HG02610 (cell line): ENCODE data around the gene APOC3.

ENCODE experiments used
- ATAC-seq: cut with Tn5 transposase; IDR thresholded peaks from one replicate; pipeline ENCODE4 v1.9.1; 2021; ENCODE audit warnings: mild to moderate bottlenecking, moderate library complexity; ENCODE audit not compliant: unreplicated experiment

Gene APOC3

DNA sequence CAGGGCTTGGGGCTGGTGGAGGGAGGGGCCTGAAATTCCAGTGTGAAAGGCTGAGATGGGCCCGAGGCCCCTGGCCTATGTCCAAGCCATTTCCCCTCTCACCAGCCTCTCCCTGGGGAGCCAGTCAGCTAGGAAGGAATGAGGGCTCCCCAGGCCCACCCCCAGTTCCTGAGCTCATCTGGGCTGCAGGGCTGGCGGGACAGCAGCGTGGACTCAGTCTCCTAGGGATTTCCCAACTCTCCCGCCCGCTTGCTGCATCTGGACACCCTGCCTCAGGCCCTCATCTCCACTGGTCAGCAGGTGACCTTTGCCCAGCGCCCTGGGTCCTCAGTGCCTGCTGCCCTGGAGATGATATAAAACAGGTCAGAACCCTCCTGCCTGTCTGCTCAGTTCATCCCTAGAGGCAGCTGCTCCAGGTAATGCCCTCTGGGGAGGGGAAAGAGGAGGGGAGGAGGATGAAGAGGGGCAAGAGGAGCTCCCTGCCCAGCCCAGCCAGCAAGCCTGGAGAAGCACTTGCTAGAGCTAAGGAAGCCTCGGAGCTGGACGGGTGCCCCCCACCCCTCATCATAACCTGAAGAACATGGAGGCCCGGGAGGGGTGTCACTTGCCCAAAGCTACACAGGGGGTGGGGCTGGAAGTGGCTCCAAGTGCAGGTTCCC, at the start of gene APOC3:
Gene APOC3, plus strand, starts transcription at position 383 of the 659 bp plus-strand sequence. CDS start 676 bp downstream, outside the sequence.
- no peak for ATAC-seq

DNA sequence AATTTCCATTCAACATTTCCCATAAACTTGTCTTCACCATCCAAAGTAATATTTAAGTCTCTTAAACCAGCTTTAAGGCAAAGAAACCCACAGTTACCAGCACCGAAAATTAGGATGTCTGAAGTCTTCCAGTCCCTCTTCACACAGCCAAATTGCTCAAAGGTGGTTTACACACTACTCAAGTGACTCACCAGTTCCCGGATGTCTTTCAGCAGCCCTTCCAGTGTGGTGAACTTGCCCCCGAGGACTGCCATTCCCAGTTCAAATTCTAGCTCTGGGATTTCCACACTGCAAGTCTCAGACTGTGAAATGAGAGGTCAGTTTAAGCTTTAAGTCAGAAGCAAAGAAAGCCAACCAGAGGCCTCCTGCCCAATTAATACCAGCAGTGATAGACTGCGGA, 47.0 kb upstream of the APOC3 start:
- no peak for ATAC-seq

DNA sequence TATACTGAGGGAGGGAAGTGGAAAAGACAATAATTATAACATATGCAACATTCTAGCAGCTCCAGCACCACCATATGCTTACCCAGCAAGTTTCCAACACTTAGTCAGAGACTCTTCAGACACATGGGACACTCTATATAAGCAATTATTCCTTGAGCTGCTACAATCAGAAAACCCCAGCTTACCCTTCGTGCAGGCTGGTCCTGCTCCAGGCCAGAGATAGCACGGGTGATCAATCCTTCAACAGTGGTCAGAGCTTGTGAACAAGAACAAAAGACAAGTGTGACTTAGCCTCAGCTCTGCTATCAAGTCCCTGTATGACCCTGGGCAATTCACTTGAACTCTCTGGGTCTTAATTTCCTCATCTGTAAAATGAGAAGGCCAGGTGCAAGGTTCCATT, 43.4 kb upstream of the APOC3 start:
- no peak for ATAC-seq

DNA sequence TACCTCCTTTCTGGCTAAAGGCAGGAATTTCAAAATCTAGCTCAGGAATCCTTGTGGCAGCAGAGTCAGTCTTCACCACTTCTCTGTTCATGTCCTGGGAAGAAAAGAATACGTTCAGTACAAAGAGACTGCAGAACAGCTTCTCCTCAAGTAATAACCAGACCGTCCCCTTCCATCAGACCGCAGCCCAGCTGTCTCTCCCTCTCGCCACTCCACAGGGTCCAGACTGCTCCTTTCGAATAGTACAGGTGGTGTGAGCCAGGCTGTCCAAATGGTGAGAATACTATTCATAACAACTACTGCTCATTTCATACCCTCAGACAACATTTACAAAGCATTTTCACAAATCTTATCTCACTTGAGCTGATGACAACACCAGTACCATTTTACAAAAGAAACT, 42.7 kb upstream of the APOC3 start:
- ATAC-seq = no peak

DNA sequence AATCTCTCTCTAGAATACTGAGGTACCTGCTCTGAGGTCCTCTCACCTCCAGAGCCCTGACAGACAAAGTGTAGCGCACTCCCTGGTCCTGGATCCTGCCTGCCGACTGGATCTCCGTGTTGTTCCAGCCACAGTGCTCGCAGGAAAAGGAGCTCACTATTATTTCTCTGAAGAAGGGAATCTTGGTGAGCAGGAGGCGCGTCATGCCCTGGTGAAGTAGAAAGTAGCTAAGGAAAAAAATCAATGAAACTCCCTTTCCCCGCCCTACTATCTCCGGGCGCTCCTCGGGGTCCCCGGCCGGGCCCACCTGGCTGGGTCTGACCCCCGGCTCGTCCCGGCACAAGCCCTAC, 42.3 kb upstream of the APOC3 start:
- ATAC-seq = no peak

DNA sequence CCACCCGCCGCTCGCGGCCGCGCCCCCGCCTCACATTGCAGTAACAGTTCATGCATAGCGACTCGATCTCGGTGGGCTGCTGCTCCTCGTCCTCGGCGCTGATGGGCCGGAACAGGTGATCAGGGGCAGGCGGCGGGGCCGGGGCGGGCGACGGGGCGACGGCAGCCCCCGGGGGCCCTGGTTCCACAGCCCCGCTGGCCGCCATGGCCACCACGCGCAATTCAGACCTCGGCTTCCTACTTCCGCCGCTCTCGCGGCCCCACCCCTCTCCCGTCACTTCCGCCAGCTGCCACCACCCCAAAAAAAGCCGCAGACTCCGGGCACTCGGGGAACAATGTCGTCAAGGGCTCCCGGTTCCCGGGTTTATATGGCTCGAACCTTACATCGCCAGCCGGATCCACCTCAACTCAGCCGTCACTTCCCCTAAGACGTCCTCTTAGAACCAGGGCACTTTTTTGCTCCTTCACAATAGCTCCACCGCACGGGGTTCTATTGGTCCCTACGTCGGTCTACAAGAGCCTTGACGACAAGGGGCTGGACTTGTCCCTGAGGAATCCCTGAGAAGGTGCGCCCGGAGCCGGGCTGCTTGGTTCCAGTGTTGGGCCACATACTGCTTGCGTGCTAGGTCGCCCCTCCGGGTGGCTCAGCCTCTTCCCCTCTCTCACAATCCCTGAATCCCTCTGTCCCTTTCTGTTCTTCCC, 41.8 kb upstream of the APOC3 start, which contains the start of gene ZPR1:
Gene ZPR1, minus strand, starts transcription at position 238 of the 701 bp plus-strand sequence. Its CDS starts 33 bp downstream, at position 205.
- ATAC-seq = peak; percentile 72

DNA sequence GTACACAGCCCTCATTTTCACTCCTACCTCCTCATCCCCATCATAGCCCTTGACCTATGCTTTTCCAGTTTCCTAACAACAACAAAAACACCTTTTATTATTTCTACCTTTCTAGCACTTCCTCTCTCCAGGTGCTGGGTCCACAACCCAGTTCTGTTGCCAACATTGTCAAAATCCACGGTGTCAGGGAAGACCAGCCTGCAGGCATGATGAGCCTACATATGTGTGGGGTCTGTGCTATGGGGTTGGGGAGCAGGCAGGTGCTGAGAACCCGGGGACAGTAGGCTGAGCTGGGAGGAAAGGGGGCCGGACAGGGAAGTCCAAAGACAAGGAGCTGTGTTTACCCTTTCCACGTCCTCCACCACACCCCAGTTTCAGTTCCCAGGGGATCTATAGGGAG, 41.2 kb upstream of the APOC3 start:
- no peak for ATAC-seq

DNA sequence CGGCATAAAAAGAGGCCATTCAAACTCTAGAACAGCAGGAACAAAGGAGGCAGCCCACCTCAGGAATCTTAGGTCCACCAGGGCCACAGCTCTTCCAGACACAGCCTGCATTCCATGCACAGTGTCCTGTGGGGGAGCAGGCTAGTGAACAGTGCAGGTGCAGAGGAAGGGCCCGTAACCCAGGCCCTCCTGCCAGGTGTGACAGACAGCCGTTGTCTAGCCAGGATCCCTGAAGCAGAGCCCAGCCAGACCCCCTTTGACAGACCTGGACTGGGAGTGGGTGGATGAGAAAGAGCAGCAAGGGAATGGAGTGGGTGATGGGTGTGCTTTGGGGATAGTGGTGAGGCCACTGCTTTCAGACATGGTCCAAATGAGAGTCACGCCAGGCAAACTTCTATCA, 40.7 kb upstream of the APOC3 start:
- ATAC-seq = no peak

DNA sequence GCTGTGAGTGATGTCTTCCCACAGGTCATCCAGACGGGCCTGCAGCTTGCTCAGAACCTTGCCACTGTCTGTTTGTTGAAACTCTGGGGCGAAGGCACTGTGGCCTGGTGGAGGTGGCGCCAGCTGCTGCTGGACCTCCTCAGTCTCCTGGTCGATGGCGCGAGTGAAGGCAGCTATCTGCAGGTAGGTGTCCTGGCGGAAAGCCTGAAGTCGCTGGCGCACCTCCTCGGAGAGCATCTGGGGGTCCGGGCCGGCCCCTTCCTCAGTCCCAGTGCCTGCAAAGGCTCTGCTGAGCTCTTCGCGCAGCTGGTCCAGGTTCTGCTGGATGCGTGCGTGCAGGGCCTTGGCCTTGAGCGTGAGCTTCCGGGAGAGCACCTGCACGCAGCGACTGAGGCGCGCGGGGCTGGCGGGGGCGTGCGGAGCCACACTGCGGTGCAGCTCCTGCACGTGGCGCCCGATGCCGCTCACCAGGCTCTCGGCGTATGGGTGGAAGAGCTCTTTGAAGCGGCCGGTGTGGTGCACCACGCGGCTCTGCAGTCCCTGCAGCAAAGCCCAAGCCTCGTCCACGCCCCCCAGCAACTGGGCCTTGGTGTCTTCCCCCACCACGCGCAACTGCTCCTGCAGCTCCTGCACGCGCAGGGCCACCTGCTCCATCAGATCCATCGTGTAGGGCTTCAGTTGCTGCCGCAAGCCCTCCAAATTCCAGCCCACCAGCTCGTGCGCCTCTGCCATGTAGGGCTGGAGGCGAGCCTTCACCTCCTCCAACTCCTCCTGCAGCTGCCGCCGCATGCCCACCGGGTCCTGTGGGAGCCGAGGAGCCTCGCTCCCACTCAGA, 39.3 kb upstream of the APOC3 start:
- no peak for ATAC-seq

DNA sequence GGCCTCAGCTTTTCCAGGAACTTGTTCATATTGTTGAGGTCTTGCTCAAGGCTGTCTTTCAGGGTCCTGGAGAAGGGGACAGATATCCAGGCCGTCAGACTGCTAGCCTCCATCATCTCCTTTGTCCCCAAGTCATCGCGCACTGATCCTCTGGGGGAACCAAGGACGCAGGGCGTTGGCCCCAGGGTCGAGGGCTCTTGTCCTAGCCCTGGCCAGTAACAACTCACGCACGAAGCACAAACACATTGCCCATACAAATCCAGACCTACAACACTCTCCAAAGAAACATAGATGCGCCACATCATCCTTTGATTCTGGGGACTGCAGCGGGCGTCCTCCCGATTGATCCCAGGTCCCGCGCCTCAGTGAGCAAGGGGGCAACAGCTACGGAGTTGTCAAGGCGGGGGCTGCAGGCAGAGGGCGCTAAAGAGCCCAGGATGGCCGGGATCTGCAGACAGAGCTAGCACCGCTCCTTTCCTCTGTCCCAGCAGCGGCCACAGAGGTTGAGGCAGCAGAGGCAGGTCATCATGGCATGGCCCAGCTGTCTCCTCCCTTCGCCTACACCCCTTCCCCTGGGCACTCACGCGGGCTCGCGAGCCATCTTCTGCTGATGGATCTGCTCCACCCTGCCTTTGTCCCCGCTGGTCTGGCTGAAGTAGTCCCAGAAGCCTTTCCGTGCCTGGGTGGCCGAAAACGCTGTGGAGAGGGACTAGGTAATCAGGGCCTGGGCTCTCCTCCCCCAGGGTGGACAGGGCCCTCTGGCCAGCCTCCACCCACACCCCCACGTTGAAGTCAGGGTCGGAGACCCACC, 38.5 kb upstream of the APOC3 start:
- no peak for ATAC-seq

DNA sequence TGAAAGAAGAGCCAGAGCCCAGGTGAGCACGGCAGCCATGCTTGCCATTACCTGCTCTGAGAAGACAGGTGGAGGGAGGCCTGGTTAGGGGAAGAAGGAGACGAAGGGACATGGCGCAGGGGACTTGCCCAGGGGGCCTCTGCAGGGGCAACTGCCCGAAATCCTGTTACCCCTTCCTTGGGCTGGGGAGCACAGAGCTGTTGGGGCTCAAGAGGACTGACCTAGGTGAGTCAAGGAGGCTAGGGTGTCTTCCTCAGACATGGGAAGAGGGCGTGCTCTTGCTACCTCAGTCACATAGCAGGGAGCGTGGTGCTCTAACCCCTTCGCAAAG, 37.9 kb upstream of the APOC3 start, which contains the start of gene APOA5:
Gene APOA5, minus strand, starts transcription at position 67 of the 331 bp plus-strand sequence. Its CDS starts 19 bp downstream, at position 48.
- ATAC-seq = no peak

DNA sequence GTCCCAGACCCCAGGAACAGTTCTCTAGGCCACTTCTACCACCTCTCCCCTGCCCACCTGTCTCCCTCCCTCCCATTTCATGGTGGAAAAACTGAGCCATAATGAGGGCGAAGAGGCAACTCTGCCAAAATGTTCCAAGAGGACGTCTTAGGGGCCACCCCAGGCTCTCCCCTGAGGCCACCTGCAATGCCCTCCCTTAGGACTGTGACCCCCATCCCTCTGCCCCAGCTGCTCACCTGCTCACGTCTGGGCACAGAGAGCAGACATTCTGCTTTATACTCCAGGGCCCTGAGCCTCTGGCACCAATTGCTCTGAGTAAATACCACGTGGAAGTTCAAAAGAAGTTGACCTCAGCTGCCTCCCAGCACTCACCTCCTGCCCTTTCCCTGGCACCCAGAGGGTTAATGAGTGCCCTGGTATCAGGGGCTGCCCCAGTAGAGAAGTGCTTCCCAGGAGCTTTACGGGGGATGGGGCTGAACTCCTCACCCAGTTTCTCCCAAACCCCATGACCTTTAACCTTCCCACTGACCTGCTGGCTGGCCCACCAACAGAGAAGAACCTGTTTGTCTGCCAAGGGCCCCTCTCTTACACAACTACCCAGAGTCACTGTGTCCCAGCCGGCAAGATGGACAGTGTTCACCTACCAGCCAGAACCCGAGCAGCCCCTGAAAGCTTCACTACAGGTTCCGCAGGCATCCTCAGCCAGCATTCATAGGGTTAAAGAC, 37.4 kb upstream of the APOC3 start:
- no peak for ATAC-seq

DNA sequence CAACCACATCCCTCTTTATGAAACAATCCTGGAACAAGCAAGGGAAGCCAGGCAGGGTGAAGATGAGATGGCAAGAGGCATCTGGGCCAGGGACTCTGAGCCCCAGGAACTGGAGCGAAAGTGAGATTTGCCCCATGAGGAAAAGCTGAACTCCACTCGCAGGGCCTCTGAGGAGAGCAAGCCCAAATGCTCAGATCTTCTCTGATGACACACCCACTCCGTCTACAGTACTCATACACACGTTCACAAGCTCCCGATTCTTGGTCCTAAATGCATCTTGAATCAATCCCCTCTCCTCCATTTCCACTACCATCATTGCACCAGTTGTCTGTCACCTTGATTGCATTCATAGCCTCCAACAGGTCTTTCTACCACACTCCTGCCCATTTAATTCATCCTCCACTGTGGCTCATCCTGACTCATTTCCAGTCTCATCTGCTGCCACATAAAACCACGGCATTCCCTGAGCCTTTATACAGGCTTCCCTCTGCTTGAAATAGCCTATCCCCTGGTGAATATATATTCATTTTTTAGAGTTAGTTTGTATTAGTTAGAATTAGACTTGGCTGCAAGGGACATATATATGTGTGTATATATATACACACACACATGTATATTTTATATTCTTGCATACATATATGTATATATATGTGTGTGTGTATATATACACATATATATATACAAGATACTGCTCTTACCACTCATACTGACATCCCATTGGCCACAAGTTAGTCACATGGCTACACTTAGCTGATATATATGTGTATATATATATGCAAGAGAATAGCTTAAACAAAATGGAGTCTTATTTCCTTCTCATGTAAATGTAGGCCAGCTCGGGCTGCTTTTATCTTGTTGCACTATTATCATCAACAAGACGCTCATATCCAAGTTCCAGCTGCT, 36.6 kb upstream of the APOC3 start:
- ATAC-seq = no peak

DNA sequence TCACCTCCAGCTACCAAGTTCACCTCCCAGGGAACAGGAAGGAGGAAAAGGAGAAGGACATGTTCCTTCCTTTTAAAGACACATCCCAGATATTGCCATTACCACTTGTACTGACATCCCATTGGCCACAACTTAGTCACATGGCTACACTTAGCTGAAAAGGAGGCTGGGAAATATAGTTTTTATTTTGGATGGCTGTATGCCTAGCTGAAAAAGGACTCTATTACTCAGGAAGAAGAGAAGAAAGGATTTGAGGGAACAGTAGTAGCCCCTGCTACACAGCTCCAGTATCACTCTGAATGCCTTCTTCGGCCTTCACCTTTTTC, 36.0 kb upstream of the APOC3 start:
- no peak for ATAC-seq

DNA sequence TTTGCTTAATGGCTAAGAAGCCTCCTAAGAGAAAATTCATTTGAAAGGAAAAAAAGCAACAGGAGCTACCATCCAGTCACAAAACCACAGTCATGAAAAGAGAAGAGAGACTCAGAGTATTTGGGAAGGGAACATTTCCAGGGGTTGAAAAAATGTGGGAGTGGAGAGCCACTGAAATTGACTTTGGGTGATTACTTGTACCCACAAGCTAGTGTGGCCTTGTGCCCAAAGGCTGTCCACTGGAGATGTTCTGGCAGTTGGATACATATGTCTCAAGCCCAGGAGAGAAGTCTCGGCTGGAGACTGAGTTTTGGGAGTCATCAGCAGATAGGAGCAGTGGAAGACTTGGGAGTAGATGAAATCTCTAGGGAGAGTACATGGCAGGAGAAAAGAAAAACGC, 34.9 kb upstream of the APOC3 start:
- ATAC-seq = no peak

DNA sequence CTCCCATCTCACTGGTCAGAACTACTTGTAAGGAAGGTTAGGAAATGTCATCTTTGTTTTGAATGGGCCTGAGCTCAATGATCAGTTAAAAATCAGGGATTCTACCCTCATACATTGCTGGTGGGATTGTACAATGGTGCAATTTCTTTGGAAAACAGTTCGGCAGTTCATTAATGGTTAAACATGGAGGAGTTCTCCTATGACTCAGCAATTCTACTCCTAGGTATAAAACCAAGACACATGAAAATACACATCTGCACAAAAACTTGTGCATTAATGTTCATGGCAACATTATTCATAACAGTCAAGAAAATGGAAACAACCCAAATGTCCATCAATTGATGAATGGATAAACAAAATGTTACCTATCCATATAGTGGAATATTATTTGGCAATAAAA, 33.2 kb upstream of the APOC3 start:
- no peak for ATAC-seq

DNA sequence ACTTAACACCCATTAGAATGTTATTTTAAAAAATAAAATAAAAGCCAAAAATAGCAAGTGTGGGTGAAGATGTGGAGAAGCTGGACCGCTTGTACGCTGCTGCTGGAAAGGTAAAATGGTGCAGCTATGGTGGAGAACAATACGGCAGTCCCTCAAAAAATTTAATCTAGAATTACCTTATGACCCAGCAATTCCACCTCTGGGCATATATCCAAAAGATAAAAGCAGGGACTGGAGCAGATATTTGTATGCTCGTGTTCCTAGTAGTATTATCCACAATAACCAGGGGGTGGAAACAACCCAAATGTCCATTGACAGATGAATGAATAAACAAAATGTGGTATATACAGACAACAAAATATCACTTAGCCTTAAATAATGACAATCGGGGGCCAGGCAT, 31.9 kb upstream of the APOC3 start:
- no peak for ATAC-seq

DNA sequence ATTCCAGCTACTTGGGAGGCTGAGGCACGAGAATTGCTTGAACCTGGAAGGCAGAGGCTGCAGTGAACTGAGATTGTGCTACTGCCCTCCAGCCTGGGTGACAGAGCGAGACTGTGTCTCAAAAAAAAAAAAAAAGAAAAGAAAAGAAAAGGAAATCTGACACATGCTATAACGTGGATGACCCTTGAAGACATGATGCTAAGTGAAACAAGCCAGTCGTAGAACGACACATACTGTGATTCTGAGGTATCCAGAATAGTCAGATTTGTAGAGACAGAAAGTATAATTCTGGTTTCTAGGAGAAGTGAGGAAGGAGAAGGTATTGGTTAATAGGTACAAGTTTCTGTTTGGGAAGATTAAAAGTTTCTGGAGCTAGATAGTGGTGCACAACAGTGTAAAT, 31.3 kb upstream of the APOC3 start:
- no peak for ATAC-seq

DNA sequence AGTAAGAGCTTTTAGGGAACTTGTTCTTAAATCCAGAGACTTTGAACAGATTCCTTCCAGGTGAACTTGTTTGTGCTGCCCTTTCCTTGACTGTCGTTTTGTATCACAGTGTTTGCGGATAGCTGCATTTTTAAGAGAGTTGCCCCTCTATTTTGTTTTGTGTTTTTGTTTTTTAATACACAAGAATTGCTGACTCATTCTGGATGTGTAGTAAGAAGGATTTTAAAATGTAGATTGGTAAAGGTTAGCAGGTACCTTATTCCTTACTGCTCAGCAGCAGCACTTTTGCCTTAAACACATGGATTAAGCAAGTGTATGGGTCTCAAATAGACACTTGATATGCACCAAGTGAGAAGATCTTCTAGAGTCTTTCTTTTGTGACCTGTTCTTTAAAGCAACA, 29.1 kb upstream of the APOC3 start:
- no peak for ATAC-seq
